RWPE2 (cell line): ENCODE results near the gene NID2.

Experiments
- ATAC-seq: fragments of 200-7000 bp; cut with Tn5 transposase; 3 replicates; pipeline ENCODE4 v1.9.1; 2021; ENCODE audit warnings: low read depth
- DNase-seq: peaks from one replicate; pipeline ENCODE4 v3.0.0-alpha.2; 2020; ENCODE audit warnings: low spot score
- H3K27ac ChIP-seq: fragments of 450-650 bp; 2 replicates; pipeline ENCODE4 v1.5.1; 2017; ENCODE audit warnings: mild to moderate bottlenecking; ENCODE audit not compliant: poor library complexity, severe bottlenecking
- H3K27me3 ChIP-seq: fragments of 250-450 bp; sonication (Bioruptor Pico); 2 replicates; pipeline ENCODE4 v1.5.1; 2021; ENCODE audit warnings: mild to moderate bottlenecking, moderate library complexity; ENCODE audit not compliant: insufficient read depth, poor library complexity, severe bottlenecking
- H3K36me3 ChIP-seq: fragments of 250-450 bp; sonication (Bioruptor Pico); 2 replicates; pipeline ENCODE4 v1.5.1; 2020; ENCODE audit warnings: low read depth, mild to moderate bottlenecking, moderate library complexity
- H3K4me1 ChIP-seq: fragments of 250-450 bp; sonication (Bioruptor Pico); 2 replicates; pipeline ENCODE4 v1.5.1; 2021; ENCODE audit warnings: mild to moderate bottlenecking, moderate library complexity; ENCODE audit not compliant: insufficient read depth, poor library complexity, severe bottlenecking
- H3K4me3 ChIP-seq: fragments of 250-450 bp; sonication (Bioruptor Pico); 2 replicates; pipeline ENCODE4 v1.5.1; 2021; ENCODE audit warnings: mild to moderate bottlenecking, moderate library complexity; ENCODE audit not compliant: severe bottlenecking
- H3K9me3 ChIP-seq: fragments of 250-450 bp; sonication (Bioruptor Pico); 2 replicates; pipeline ENCODE4 v1.5.1; 2021; ENCODE audit warnings: mild to moderate bottlenecking, moderate library complexity; ENCODE audit not compliant: severe bottlenecking
- TF ChIP-seq, protein P1 (sequence below): fragments of 450-650 bp; IDR thresholded peaks from one replicate; pipeline ENCODE4 v1.5.1; 2017; ENCODE audit warnings: mild to moderate bottlenecking, moderate library complexity; ENCODE audit not compliant: poor library complexity, severe bottlenecking

Gene NID2

DNA sequence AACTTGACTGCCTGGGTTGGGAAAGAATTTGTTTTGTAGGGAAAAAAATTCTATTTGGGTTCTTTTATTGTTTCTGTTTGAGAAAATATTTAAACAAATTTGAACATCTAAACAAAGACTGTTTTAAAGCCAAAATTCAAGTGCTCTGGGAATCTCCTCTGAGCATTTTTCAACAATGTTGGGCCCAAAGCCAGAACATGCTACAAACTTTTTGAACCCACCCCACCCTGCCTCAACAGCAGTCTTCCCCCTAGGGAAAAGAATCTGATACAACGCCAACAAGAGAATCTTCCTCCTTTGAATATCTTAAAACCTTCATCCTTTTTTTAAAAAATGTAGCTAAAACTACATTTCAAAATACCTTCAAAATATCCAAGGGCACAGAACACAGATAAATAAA, 20.4 kb upstream of the NID2 start:
- H3K36me3 ChIP-seq = no peaks in the 10 kb centered on the region
- DNase-seq = no peak
- ATAC-seq = no peak
- TF ChIP-seq, protein P1, sequence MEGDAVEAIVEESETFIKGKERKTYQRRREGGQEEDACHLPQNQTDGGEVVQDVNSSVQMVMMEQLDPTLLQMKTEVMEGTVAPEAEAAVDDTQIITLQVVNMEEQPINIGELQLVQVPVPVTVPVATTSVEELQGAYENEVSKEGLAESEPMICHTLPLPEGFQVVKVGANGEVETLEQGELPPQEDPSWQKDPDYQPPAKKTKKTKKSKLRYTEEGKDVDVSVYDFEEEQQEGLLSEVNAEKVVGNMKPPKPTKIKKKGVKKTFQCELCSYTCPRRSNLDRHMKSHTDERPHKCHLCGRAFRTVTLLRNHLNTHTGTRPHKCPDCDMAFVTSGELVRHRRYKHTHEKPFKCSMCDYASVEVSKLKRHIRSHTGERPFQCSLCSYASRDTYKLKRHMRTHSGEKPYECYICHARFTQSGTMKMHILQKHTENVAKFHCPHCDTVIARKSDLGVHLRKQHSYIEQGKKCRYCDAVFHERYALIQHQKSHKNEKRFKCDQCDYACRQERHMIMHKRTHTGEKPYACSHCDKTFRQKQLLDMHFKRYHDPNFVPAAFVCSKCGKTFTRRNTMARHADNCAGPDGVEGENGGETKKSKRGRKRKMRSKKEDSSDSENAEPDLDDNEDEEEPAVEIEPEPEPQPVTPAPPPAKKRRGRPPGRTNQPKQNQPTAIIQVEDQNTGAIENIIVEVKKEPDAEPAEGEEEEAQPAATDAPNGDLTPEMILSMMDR = no peak
- no peaks in the 10 kb centered on the region for H3K27me3 ChIP-seq
- H3K4me3 ChIP-seq = no peak overlapping the region
- peaks cover 4% of the 10 kb centered on the region for H3K9me3 ChIP-seq
- H3K4me1 ChIP-seq = no peaks in the 10 kb centered on the region
- H3K27ac ChIP-seq = no peak overlapping the region

DNA sequence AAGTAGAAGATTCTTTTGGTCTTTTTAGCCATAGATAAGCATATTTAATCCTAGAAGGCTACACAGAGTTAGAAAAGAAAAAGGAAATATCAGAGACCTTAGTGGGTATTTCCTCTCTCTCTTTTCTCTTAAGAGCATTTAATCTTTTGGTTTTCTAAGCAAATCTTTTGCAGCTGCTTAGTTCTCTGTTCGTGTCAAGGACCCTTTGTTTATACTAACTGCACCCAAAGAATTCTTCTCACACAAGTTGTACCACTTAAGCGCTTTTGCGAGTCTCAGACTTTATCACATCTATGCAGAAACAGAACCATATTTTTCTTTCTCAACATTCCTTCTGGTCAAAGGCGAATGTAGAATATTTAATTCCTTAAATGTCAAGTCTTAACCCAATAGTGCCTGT, 17.9 kb upstream of the NID2 start:
- Histone ChIP-seq H3K9me3 (peaks cover 4% of the 10 kb centered on the region), H3K4me1 (peaks cover under 1% of the 10 kb centered on the region), H3K4me3 (no peak overlapping the region), H3K27me3 (no peaks in the 10 kb centered on the region), H3K36me3 (no peaks in the 10 kb centered on the region), H3K27ac (no peak overlapping the region)
- no peak for DNase-seq
- TF ChIP-seq, protein P1 = no peak
- ATAC-seq = no peak

DNA sequence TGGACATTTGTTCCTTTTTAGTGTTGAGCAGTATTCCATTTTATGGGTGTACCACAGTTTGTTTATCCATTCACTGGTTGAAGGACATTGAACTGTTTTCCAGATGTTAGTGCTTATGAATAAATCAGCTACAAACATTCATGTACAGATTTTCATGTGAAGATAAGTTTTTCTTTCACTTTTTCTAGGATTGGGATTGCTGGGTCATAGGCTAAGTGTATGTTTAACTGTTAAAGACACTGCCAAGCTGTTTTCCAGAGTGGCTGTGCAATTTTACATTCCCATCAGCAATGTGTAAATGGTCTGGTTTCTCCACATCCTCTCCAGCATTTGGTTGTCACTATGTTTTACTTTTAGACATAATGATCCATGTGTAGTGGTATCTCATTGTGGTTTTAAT, 14.0 kb upstream of the NID2 start:
- H3K9me3 ChIP-seq = peaks cover 4% of the 10 kb centered on the region
- ATAC-seq (no peak), DNase-seq (no peak)
- H3K27ac ChIP-seq = no peak overlapping the region
- no peak overlapping the region for H3K4me3 ChIP-seq
- TF ChIP-seq, protein P1 = no peak
- no peaks in the 10 kb centered on the region for H3K27me3 ChIP-seq
- H3K36me3 ChIP-seq = no peaks in the 10 kb centered on the region
- peaks cover 38% of the 10 kb centered on the region for H3K4me1 ChIP-seq

DNA sequence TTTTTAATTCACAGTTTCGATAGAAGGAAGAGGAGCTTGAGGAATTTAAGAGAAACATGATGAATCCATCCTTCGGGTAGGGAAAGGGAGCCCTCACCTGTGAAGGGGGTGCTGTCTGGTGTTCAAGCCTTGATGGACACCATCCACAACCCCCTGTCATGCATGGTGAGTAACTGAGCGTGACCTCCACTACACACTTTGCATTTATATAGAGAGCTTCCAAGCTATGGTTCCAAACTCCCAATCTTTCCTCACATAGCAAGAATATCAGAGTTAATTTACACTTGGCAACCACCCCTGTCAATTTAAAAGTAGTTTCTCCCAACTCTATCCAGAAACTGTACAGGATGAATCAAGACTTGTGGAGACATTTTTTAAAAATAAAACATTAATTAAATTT, 13.1 kb upstream of the NID2 start:
- H3K27ac ChIP-seq = peak overlapping the region; percentile 86
- H3K36me3 ChIP-seq = no peaks in the 10 kb centered on the region
- H3K4me1 ChIP-seq = peaks cover 47% of the 10 kb centered on the region
- H3K9me3 ChIP-seq = peaks cover 4% of the 10 kb centered on the region
- H3K27me3 ChIP-seq = no peaks in the 10 kb centered on the region
- DNase-seq (no peak), ATAC-seq (no peak)
- TF ChIP-seq, protein P1 = no peak
- H3K4me3 ChIP-seq = no peak overlapping the region

DNA sequence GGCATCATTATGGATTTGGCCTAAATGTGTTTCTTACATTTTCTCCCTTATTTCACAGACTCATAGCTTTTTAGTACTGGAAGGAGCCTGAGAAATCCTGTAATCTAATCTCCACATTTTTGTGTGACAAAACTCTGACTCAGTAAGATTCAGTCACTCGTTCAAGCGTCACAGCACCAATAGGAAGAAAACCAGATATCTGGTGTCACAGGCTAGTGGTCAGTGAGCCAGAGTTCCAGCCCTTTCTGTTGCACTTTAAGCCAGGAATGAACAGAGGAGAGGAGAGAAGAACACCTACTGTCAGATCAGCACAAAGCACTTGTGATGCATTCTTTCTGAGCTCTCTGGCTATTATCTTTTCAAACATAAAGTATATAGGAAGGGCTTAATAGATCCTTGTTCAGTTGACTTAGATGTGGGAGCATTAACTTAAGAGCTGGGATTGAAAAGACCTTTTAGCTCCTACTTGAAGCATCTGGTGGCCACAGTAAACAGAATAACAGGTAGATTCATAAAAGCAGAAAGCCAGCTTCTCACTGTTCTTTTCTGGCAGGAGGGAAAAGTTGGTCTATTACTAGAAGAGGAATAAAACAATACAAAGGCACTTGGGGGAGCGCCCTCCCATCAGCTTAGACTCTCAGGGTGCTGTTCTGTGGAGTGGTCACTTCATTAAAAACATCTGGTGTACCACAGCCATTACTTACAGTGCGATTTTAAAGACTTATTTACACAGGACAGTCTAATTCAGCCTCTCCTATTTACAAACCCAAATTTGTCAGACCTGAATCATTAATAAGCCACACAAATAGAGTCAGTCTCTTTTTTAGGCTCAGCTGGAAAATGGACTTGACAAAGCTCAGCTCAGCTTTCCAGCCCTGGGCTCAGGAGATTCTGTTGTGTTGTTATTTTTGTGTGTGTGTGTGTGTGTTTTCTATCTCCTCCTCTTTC, 12.2 kb upstream of the NID2 start:
- H3K4me1 ChIP-seq = peaks cover 47% of the 10 kb centered on the region
- peak; percentile 59 for ATAC-seq
- H3K4me3 ChIP-seq = no peak overlapping the region
- peaks cover 4% of the 10 kb centered on the region for H3K9me3 ChIP-seq
- no peak for DNase-seq
- H3K27me3 ChIP-seq = no peaks in the 10 kb centered on the region
- TF ChIP-seq, protein P1 = no peak
- peak overlapping the region; percentile 86 for H3K27ac ChIP-seq
- H3K36me3 ChIP-seq = no peaks in the 10 kb centered on the region
